Activated CD4-positive, alpha-beta T cell treated with anti-CD3 and anti-CD28 coated beads, Interleukin-2, Interleukin-6, amounts not matched to agents 100 ng/mL and 50 ng/mL, durations not matched to agents 16 hours and 8 hours (primary cell): ENCODE results near the gene SLC8A2.
A peak's percentile ranks its signal among the peaks of the same experiment; 100 is the strongest.
"Not testable (repeated sequence)": the region's sequence is repeated elsewhere in the genome, so short reads cannot be mapped to it uniquely, and the experiment has no call there.

Experiments
- DNase-seq: peaks from one replicate; pipeline ENCODE4 v3.0.0-alpha.2; 2020

SLC8A2 gene

DNA sequence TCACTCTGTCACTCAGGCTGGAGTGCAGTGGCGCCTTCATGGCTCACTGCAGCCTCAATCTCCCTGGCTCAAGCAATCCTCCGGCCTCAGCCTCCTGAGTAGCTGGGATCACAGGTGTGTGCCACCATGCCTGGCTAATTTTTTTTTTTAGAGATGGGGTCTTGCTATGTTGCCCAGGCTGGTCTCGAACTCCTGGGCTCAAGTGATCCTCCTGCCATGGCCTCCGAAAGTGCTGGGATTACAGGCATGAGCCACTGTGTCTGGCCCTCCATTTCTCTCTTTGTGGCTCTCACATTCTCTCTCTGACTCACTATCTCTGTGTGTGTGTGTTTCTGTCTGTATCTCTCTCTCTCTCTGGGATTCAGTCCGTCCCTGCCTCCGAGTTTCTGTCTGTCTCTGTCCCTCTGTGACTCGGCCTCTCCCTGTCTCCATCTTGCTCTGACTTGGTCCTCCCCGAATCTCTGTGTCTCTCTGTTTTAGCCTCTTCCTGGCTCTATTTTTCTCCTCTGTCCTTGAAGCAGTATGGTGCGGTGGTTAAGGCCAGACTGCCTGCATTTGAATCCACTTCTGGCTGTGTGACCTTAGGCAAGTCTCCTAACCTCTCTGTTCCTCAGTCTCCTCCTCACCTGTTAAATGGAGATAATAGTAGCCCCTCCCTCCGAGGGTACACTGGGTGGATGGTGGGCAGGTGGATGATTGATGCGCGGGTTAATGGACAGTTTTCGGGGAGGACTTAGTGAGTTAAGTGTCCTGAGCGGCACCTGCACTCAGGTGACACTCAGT lies 63.3 kb downstream of the SLC8A2 start:
- DNase-seq, result no peak

DNA sequence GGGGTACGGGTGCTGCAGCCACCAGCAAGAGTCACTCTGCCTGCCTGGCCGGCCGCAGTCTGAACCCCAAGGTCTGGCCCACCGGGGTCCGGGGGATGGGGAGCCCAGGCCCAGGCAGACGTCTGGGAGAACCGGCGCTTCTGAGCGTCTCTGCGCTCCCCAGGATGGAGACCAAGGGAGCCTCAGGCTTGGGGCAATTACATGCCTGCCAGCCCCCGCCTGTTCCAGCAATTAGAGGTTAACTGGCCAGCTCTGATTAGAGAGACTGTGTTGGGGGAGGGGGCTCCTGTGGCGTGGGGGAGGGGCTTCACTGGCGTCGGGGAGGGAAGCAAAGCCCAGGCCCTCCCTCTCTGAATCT lies 64.3 kb downstream of the SLC8A2 start:
- no peak for DNase-seq

DNA sequence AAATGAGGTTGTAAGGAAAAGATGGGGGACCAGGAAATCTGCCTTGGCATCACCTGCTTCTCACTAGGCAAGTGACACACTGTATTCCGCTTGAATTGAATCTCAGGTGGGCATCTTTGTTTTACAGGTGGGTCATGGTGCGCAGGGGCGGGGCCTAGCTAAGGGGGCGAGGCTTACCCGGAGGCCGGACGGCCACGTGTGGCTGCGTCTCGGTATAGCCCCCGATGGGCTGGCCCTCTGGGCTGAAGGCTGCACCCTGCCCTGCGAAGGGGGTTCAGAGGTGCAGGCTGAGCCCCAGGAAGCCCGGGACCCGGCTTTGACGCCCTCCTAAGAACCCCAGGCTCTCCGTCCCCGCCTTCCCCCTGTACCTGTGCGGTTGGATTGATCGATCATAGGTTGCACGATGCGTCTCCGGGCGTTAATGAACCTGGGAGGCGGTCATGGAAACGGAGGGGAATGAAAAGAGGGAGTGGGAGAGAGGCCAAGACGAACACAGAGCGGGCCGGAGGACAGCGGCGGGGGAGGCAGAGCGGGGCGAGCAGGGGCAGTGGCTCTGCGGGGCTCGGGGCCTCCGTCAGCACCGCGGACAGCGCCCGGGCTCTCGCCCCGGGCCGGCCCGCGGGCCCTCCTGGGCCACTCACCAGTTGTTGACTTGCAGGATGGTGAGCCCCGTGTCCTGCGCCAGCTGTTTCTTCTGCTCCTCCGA lies 64.8 kb downstream of the SLC8A2 start:
- no peak for DNase-seq

DNA sequence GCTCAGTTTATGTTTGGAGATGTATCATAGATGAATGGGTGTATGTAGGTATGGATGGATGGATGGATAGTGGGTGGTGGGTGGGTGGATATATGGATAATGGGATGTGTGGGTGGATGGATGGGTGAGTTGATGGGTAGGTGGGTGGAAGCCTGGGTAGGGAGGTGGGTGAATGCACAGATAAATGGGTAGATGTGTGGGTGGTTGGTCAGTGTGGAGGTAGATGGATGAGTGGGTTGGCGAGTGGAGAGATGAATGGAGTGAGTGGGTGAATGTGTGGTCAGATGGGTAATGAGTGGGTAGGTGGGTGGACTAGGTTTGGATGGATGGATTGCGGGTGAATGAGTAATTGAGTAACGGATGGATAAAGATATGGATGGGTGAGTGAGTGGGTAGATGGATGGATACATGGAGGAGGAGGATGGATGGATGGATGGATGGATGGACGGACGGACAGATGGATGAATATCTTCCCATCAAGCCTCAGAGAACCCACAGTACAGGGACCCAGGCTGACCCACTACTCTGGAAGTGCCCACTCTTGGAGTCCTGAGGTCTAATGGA lies 65.8 kb downstream of the SLC8A2 start:
- no peak for DNase-seq

DNA sequence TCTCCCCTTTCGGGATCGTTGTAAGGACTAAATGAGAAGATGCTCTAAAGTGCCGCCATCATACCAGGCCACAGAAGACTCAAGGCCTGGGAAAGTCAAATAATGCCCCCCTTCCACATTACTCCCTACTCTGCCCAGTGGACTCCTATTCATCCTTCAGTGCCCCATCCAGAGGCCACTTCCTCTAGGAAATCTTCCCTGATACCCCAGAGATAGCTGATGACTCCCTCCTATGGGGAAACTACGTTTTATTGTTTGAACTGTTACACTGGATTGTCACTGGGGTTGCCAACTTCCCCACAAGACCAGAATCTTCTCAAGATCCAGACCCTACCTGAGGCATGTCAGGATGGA lies 66.5 kb downstream of the SLC8A2 start:
- no peak for DNase-seq

DNA sequence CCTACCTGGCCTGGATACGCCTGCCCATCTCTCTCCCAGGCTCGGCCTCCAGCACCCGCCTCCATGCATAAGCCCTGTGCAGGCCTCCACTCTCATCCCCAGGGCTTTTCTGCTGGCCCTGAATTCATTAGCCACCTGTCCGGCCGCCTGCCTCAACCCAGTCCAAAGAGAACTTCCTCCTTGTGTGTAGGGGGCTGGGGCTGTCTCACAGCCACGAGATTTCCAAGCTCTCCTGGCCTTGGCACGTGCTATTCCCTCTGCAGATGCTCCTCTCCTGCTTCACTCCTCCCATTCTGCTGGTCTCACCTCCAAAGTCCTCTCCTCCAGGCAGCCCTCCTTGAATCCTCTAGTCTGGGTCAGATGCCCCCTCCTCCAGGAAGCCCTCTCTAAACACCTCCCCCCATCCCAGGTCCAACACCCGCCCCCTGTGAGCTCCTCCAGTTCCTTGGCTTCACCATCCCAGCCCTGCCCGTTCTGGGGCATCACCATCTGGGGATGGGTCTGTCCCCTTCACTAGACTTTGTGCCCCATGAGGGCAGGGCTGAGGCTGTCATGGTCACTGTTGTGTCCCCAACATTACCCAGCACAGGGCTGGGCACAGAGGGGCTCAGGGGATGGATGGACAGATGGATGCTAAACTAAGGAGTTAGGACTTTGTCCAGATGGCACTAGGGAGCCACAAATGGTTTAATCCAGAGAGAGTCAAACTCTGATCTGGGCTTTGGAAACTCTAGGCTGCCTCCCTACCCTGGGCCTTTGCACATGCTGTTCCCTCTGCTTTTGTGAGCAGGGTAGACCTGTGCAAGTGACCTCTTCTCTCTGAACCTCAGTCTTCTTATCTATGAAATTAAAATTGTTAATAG lies 67.1 kb downstream of the SLC8A2 start:
- DNase-seq, result no peak

DNA sequence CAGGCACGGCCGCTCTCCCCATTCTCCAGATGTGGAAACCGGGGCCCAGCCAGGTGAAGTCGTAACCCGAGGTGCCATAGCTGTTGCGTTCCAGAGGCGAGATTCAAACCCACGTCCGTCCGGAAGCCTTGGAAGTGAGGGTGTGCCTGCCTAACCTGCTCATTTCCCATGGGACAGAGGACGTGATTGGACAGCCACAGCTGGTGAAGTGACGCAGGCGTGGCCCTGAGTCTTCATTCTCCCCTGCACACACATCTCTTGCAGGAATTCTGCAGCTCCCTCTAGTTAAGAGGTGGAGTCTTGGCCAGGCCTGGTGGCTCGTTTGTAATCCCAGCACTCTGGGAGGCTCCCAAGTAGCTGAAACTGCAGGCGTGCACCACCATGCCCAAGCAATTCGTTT lies 69.2 kb downstream of the SLC8A2 start:
- DNase-seq, result no peak

DNA sequence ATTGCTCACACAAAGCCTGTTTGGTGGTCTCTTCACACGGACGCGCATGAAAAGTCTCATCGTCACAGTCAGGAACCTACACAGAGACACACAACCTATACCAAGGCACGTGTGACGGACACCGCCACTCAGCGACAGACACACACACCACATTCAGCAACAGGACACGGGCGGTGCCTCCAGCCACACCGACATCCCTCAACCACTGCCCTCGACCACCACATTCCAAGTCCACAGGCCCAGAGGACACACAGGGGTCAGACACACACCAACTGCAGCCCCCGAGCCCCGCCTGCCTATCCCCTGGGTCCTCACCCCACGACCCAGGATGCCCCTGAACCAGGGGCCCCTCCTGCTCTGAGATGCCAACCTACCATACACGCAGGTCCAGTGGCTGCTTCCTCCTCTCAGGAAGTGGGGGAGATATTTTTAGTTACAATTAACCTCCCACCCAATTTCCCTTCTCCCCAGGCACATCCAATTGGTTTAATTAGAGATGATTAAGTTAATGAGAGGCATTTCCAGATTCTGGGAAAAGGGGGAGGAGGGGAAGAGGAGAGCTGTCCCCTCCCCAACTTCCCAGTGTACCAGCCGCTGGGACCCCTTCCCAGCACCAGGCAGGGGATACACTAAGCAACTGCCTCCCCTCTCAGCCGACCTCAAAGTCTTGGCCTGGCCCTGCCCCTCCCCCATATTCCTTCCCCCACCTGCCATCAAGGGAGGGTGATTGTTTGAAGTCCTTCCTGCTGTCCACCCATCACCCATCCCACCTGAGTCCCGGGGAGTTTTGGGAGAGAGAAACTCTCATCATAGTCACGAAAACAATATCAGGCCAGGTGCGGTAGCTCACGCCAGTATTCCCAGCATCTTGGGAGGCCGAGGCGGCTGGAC lies 72.7 kb downstream of the SLC8A2 start:
- DNase-seq, result no peak

DNA sequence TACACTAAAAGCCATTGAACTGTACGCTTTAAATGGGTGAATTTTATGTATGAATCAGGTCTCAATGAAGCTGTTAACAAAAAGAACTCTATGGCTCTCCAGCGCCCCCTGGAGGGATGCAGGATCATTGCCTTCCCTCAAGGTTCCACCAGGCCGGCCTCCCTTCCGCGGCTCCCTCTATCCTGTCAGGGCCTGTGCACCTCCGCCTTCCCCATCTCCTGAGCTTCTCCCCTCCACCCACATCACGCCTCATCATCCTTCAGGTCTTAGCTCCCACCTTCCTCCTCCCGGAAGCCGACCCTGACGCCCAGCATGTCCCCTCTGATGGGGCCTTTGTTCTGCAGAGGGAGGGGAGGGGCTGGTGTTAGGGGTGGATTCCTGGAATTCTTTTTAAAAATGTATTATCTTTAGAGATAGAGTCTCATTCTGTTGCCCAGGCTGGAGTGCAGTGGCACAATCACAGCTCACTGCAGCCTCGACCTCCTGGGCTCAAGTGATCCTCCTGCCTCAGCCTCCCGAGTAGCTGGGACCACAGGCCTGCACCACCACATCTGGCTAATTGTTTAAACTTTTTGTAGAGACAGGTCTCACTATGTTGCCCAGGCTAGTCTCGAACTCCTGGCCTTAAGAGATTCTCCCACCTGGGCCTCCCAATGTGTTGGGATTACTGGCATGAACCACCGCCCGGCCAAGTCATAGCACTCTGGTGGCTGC lies 80.0 kb downstream of the SLC8A2 start:
- peak; percentile 86 for DNase-seq

DNA sequence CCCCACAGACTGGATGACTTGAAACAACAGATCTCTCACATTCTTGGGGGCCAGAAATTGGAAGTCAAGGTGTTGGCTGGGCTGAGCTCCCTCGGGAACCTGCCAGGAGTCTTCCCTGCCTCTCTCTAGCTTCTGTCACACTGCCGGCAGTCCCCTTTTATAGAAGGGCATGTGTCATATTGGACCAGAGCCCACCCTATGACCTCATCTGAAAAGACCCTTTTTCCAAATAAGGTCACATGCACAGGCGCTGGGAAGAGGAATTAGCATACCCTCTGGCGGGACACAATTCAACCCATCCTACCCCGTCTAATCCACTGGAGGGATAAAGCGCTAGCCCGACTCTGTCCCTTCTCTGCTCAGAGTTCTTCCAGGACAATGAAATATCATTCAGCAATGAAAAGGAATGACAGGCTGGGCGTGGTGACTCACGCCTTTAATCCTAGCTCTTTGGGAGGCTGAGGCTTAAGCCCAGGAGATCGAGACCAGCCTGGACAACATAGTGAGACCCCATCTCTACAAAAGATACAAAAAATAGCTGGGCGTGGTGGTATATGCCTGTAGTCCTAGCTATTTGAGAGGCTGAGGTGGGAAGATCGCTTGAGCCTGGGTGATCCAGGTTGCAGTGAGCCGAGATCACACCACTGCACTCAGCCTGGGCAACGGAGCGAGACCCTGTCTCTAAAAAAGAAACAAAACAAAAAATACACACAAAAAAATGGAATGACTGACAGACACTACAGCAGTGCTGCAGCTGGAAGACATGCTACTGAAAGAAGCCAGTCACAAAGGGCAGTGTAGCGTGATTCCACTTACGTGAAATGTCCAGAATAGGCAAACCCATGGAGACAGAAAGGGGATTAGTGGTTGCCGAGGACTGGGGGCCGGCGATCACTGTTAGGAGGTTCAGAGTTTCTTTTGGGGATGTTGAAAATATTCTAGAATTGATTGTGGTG lies 80.9 kb downstream of the SLC8A2 start:
- DNase-seq, result no peak

DNA sequence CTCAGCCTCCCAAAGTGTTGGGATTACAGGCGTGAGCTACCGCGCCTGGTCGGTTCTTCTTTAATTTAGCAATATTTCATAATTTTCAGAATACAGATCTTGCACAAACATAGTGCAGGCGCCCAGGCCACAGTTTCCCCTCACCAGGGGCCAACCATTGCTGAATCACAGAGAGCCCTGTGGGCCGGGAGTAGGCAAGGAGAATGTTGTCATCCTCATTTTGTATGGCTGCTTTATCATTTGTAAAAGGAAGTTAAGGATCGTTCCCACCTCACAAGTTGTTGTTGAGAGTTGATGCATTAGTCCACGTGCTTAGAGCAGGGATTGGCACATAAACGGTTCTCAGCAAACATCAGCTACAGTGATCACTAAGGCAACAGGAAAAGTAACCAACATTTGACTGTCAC lies 82.5 kb downstream of the SLC8A2 start:
- no peak for DNase-seq

DNA sequence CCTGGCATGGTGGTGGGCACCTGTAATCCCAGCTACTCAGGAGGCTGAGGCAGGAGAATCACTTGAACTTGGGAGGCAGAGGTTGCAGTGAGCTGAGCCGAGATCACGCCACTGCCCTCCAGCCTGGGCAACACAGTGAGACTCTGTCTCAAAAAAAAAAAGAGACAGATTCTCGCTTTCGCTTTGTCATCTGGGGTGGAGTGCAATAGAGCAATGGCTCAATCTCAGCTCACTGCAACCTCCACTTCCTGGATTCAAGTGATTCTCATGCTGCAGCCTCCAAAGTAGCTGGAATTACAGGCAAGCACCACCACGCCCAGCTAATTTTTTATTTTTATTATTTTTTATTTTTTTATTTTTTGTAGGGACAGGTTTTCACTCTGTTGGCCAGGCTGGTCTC lies 83.0 kb downstream of the SLC8A2 start:
- not testable (repeated sequence) for DNase-seq

DNA sequence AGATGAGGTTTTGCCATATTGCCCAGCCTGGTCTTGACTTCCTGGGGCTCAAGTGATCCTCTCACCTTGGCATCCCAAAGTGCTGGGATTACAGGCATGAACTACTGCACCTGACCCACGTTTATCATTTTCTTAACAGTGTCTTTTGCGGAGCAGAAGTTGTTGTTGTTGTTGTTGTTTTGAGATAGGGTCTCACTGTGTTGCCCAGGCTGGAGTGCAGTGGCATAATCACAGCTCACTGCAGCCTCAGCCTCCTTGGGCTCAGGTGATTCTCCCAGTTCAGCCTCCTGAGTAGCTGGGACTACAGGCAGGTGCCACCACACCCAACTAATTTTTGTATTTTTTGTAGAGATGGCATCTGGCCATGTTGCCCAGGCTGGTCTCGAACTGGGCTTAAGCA lies 84.1 kb downstream of the SLC8A2 start:
- not testable (repeated sequence) for DNase-seq

DNA sequence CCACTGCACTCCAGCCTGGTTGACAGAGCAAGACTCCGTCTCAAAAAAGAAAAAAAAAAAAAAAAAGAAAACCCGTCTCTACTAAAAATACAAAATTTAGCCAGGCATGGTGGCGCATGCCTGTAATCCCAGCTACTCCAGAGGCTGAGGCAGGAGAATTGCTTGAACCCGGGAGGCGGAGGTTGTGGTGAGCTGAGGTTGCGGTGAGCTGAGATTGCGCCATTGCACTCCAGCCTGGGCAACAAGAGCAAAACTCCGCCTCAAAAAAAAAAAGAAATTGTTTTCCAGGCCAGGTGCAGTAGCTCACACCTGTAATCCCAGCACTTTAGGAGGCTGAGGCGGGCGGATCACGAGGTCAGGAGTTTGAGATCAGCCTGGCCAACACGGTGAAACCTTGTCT lies 85.1 kb downstream of the SLC8A2 start:
- not testable (repeated sequence) for DNase-seq

DNA sequence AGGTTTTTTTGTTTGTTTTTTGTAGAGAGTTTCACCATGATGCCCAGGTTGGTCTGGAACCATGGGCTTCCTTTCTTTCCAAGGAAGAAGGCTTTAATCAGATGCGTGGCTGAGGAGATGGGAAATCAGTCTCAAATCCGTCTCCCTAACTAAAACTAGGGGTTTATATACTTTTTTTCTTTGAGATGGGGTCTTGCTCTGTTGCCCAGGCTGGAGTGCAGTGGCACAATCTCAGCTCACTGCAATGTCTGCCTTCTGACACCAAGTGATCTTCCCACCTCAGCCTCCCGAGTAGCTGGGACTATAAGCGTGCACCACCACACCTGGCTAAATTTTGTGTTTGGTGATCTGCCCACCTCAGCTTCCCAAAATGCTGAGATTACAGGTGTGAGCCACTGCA lies 87.2 kb downstream of the SLC8A2 start:
- not testable (repeated sequence) for DNase-seq

DNA sequence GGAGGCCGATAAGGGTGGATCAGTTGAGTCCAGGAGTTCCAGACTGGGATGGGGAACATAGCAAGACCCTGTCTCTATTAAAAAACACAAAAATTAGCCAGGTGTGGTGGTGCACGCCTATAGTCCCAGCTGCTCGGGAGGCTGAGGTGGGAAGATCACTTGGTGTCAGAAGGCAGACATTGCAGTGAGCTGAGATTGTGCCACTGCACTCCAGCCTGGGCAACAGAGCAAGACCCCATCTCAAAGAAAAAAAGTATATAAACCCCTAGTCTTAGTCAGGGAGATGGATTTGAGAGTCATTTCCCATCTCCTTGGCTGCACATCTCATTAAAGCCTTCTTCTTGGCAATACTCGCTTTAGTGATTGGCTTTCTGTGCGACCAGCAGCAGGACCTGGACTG lies 87.8 kb downstream of the SLC8A2 start:
- DNase-seq, result not testable (repeated sequence)

DNA sequence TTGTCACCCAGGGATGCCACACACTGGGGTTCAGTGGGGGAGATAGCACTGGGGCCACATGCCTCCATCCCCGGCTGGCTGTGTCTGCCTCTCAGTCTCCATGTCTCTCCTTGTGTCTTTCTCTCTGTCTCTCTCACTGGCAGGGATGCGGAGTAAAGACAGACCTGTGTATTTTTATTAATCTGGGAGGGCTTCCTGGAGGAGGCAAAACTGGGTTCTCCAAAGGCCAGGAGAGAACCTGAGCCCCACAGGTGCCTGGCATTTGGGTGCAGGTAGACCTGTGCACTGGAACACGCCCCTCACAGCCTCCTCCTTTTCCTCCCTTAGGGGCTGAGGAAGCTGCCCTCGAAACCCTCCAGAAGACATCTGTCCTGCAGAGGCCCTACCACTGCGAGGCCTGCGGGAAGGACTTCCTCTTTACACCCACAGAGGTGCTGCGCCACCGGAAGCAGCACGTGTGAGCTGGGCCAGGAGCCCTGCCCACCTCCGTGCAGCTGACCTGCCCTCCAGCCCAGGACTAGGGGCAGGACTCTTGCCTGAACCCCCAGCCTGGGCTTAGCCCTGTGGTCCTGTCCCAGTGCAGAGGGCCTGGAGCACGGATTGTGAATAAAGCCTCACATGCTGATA lies 89.9 kb downstream of the SLC8A2 start:
- DNase-seq, result peak; percentile 26

DNA sequence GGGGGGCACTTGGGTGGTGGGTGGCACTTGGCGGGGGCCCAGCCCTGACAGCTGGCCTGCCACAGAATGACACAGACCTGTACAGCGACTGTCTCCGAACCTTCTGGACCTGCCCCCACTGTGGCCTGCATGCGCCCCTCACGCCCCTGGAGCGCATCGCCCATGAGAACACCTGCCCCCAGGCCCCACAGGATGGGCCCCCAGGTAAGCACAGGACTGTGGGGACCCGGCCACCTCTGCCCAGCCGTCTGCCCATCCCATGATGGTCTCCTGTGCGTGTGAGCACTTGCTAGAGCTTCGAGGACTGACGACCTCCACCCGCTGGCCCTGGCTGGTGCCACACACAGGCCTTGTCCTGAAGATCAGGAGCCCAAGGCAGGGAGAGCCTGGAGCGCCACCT lies 90.6 kb downstream of the SLC8A2 start:
- no peak for DNase-seq

DNA sequence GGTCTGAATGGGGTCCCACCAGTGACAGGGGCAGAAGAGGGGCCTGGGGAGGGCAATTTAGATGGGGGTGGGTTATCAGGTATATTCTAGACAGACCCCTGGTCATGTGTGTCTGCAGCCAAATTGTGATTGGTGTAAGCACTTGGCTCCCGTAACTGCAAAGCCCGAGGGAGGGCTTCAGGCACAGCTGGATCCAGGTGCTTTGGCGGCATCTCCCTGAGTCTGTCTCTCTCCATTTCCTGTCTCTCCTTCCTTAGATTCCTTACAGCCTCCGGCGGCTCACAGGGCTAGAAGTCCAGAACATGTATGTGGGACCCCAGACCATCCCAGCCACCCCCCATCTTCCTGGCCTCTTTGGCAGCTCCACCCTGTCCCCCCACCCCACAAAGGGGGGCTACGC lies 91.1 kb downstream of the SLC8A2 start:
- DNase-seq, result no peak

DNA sequence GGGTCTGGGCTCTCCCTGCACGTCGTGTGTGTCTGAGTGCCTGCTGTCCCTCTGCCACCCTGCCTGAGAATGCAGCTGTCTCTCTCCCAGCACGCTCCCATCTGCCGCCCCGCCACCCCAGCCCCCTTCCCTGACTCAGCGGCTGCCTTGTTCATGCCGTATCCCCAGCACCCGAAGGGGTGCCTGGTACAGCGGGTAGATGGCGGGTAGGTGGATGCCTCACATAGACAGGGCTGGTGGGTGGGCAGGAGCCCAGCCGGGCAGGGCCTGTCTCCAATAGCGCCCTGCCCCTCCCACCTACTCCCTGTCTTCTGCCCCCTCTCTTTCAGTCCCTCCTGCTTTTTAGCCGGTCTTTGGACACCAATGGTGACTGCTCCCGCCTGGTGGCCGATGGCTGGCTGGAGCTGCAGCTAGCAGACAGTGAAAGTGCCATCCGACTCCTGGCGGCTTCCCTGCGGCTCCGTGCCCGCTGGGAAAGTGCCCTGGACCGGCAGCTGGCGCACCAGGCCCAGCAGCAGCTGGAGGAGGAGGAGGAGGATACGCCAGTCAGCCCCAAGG lies 92.2 kb downstream of the SLC8A2 start:
- no peak for DNase-seq
